Astrocyte (in vitro differentiated cells and primary cell): ENCODE data around the gene TROAP. TPM values are rescaled to one million over a fixed set of nuclear protein-coding genes. Genes with fewer than 3 reads are reported as not detected.

ENCODE experiments used
- DNase-seq: peaks from one replicate; pipeline ENCODE4 v3.0.0-alpha.2; 2010; ENCODE audit warnings: low read depth
- FAIRE-seq: peaks from 2 replicates; lab custom pipeline; 2011; peaks lifted over from hg19 to GRCh38; lab: Jason Lieb, UNC
- H2AFZ ChIP-seq: 2 replicates; pipeline ENCODE4 v1.6.0; 2012; ENCODE audit warnings: low read depth, low read length, inconsistent platforms
- H3K27ac ChIP-seq: 2 replicates; pipeline ENCODE4 v1.5.1; 2011; ENCODE audit warnings: low read depth, low read length, inconsistent platforms
- H3K27me3 ChIP-seq: 2 replicates; pipeline ENCODE4 v1.6.0; 2011; ENCODE audit warnings: low read length, inconsistent platforms; ENCODE audit not compliant: insufficient read depth
- H3K36me3 ChIP-seq: 2 replicates; pipeline ENCODE4 v1.5.1; 2011; ENCODE audit warnings: low read length, inconsistent platforms; ENCODE audit not compliant: insufficient read depth
- H3K4me1 ChIP-seq: 2 replicates; pipeline ENCODE4 v1.5.1; 2011; ENCODE audit warnings: low read length, inconsistent platforms; ENCODE audit not compliant: insufficient read depth
- H3K4me2 ChIP-seq: 2 replicates; pipeline ENCODE4 v1.6.0; 2012; ENCODE audit warnings: low read length, inconsistent platforms
- H3K4me3 ChIP-seq: 2 replicates; pipeline ENCODE4 v1.5.1; 2011; ENCODE audit warnings: low read depth, mild to moderate bottlenecking, low read length, inconsistent platforms; ENCODE audit not compliant: insufficient read depth
- H3K79me2 ChIP-seq: 2 replicates; pipeline ENCODE4 v1.6.0; 2012; ENCODE audit warnings: mild to moderate bottlenecking, low read length, inconsistent platforms; ENCODE audit not compliant: insufficient read depth
- H3K9ac ChIP-seq: 2 replicates; pipeline ENCODE4 v1.6.0; 2012; ENCODE audit warnings: mild to moderate bottlenecking, low read length, inconsistent platforms
- H3K9me3 ChIP-seq: 2 replicates; pipeline ENCODE4 v1.5.1; 2012; ENCODE audit warnings: low read depth, mild to moderate bottlenecking, low read length, inconsistent platforms; ENCODE audit not compliant: insufficient read depth
- H4K20me1 ChIP-seq: 2 replicates; pipeline ENCODE4 v1.6.0; 2012; ENCODE audit warnings: low read length, inconsistent platforms; ENCODE audit not compliant: insufficient read depth
- H3K27ac Mint-ChIP-seq: one replicate; pipeline ENCODE4 v1.8.0; 2021; ENCODE audit warnings: mild to moderate bottlenecking, mixed read lengths; ENCODE audit not compliant: unreplicated experiment
- H3K27me3 Mint-ChIP-seq: one replicate; pipeline ENCODE4 v1.8.0; 2021; ENCODE audit warnings: low read depth, mixed read lengths; ENCODE audit not compliant: unreplicated experiment
- H3K36me3 Mint-ChIP-seq: one replicate; pipeline ENCODE4 v1.8.0; 2021; ENCODE audit warnings: low read depth, mixed read lengths; ENCODE audit not compliant: unreplicated experiment
- H3K4me1 Mint-ChIP-seq: one replicate; pipeline ENCODE4 v1.8.0; 2021; ENCODE audit warnings: low read depth, mixed read lengths; ENCODE audit not compliant: unreplicated experiment
- H3K4me3 Mint-ChIP-seq: one replicate; pipeline ENCODE4 v1.8.0; 2021; ENCODE audit warnings: mild to moderate bottlenecking, moderate library complexity, mixed read lengths; ENCODE audit not compliant: unreplicated experiment
- H3K9me3 Mint-ChIP-seq: one replicate; pipeline ENCODE4 v1.8.0; 2021; ENCODE audit warnings: mild to moderate bottlenecking, mixed read lengths; ENCODE audit not compliant: unreplicated experiment
- EZH2 ChIP-seq: IDR thresholded peaks from 2 replicates; pipeline ENCODE4 v1.6.1; 2012; ENCODE audit warnings: mild to moderate bottlenecking, low read length, inconsistent platforms; ENCODE audit not compliant: insufficient read depth
- total RNA-seq: library from RNA; stranded (reverse); gene quantifications from 2 replicates; pipeline ENCODE4 v1.2.1, GENCODE V29; 2021
- TF ChIP-seq, protein P1 (sequence below): IDR thresholded peaks from 2 replicates; pipeline ENCODE4 v1.5.1; 2011; ENCODE audit warnings: low read depth, mild to moderate bottlenecking, inconsistent platforms, low read length, moderate library complexity; ENCODE audit not compliant: insufficient read depth

TROAP gene
- total RNA-seq, 1 donor from 2014 or later = 2.7 TPM

DNA sequence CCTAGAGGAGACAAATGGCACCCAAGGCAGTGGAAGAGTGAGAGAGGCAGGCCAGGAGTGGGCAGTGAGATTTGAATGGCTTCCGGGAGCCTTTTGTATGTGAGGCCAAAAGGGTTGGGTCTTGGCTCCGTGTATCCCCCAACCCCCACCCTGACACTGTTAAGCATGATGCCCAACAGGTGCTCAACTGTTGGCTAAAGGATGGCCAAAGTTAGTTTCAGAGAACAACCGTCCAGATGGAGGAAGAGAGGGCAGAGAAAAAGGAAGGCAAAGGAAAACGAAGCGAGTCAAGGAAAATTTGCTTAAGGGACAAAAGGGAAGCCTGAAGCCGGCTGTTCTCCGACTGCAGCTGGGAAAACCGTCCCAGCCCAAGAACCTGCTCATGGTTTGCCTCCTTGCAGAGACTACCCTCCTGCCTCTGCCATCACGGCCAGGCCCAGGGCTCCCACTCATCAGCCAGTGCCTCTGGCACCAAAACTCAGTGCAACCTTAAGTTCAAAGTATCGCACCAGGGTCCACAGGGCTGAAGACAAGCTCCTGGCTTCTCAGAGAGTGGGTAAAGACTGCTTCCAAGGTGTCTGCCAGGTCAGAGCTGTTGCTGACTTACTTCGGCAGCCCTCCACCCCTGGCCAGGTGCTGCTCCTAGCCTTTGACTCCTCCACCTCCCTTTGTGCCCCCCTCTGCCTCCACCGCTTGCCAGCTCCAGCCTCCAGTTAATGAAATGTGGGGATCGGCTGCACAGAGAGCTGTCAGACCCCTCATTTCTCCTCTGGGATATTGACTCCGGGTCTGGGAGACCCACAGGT, 18.1 kb downstream of the TROAP start:
- Mint-ChIP-seq H3K36me3 (peaks cover 4% of the 10 kb centered on the region), H3K4me1 (peaks cover 5% of the 10 kb centered on the region), H3K4me3 (no peak overlapping the region), H3K27me3 (peaks cover 81% of the 10 kb centered on the region), H3K27ac (no peak overlapping the region), H3K9me3 (peaks cover 5% of the 10 kb centered on the region)
- Histone ChIP-seq H3K27ac (no peak overlapping the region), H3K9ac (no peak overlapping the region), H2AFZ (no peak overlapping the region), H3K4me2 (no peak overlapping the region), H3K4me1 (peaks cover 19% of the 10 kb centered on the region), H3K9me3 (no peaks in the 10 kb centered on the region), H3K36me3 (no peaks in the 10 kb centered on the region), H3K27me3 (peaks cover 74% of the 10 kb centered on the region), H3K79me2 (no peaks in the 10 kb centered on the region), H3K4me3 (no peak overlapping the region), H4K20me1 (no peaks in the 10 kb centered on the region)
- TF ChIP-seq, protein P1, sequence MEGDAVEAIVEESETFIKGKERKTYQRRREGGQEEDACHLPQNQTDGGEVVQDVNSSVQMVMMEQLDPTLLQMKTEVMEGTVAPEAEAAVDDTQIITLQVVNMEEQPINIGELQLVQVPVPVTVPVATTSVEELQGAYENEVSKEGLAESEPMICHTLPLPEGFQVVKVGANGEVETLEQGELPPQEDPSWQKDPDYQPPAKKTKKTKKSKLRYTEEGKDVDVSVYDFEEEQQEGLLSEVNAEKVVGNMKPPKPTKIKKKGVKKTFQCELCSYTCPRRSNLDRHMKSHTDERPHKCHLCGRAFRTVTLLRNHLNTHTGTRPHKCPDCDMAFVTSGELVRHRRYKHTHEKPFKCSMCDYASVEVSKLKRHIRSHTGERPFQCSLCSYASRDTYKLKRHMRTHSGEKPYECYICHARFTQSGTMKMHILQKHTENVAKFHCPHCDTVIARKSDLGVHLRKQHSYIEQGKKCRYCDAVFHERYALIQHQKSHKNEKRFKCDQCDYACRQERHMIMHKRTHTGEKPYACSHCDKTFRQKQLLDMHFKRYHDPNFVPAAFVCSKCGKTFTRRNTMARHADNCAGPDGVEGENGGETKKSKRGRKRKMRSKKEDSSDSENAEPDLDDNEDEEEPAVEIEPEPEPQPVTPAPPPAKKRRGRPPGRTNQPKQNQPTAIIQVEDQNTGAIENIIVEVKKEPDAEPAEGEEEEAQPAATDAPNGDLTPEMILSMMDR = no peak
- no peak for TF ChIP-seq EZH2
- DNase-seq = no peak
- no peak for FAIRE-seq

DNA sequence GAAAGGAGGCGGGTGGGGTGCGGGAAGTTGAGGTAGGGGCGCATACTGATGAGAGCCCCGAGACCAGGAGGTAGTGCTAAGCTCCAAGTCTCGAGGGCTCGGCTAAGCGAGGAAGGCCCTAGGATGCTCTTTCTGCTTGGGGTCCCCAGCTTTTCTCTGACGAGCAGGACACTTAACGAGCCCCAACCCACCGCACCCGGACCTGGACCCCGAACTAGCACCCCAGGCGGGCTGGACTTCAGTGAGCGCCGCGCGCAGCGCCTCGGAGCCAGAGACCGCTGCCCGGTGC, 18.7 kb downstream of the TROAP start:
- H3K4me2 ChIP-seq = peak overlapping the region; percentile 78
- FAIRE-seq = no peak
- no peak overlapping the region for H3K9ac ChIP-seq
- Mint-ChIP-seq H3K27me3 (peaks cover 83% of the 10 kb centered on the region), H3K9me3 (peaks cover 3% of the 10 kb centered on the region), H3K4me3 (no peak overlapping the region), H3K4me1 (peaks cover 5% of the 10 kb centered on the region), H3K27ac (no peak overlapping the region), H3K36me3 (peaks cover 4% of the 10 kb centered on the region)
- H2AFZ ChIP-seq = peak overlapping the region; percentile 61
- DNase-seq = no peak
- H3K27ac ChIP-seq = no peak overlapping the region
- TF ChIP-seq, protein P1 = no peak
- TF ChIP-seq EZH2 = no peak
- no peaks in the 10 kb centered on the region for H3K9me3 ChIP-seq
- H3K27me3 ChIP-seq = peaks cover 71% of the 10 kb centered on the region
- no peaks in the 10 kb centered on the region for H4K20me1 ChIP-seq
- peaks cover 24% of the 10 kb centered on the region for H3K4me1 ChIP-seq
- H3K4me3 ChIP-seq = no peak overlapping the region
- no peaks in the 10 kb centered on the region for H3K79me2 ChIP-seq
- H3K36me3 ChIP-seq = no peaks in the 10 kb centered on the region
